ENCODE data around the gene ANKDD1B.

- no peak for TF ChIP-seq ATF6 (CRISPR knock-in tag; IDR thresholded peaks at IDR 0.05)
- no peak for TF ChIP-seq SRSF9 (IDR thresholded peaks at IDR 0.05; ENCODE audit: borderline replicate concordance, low read depth, low read length)
- TF ChIP-seq SMARCA5 (IDR thresholded peaks at IDR 0.05) = no peak
Observed at GRCh38 chr5:75568202-75568601, 43.1 kb upstream of the ANKDD1B start.

Measured in K562 (cell line).